RPMI7951 (cell line): Measurements from ENCODE around the gene MYL7. TPM values are rescaled to one million over a fixed set of nuclear protein-coding genes. Genes with fewer than 3 reads are reported as not detected.

Experiments used
- DNase-seq: peaks from one replicate; pipeline ENCODE4 v3.0.0-alpha.2; 2012; ENCODE audit warnings: low read depth
- total RNA-seq: library from RNA; depleted of rRNA; stranded (reverse); fragments of >200 nt; shearing (Covaris generic); gene quantifications from 2 replicates; pipeline ENCODE4 v1.2.3, GENCODE V29; 2014

MYL7 gene
- total RNA-seq, 1 experiment from 2014 or later, result not detected

DNA sequence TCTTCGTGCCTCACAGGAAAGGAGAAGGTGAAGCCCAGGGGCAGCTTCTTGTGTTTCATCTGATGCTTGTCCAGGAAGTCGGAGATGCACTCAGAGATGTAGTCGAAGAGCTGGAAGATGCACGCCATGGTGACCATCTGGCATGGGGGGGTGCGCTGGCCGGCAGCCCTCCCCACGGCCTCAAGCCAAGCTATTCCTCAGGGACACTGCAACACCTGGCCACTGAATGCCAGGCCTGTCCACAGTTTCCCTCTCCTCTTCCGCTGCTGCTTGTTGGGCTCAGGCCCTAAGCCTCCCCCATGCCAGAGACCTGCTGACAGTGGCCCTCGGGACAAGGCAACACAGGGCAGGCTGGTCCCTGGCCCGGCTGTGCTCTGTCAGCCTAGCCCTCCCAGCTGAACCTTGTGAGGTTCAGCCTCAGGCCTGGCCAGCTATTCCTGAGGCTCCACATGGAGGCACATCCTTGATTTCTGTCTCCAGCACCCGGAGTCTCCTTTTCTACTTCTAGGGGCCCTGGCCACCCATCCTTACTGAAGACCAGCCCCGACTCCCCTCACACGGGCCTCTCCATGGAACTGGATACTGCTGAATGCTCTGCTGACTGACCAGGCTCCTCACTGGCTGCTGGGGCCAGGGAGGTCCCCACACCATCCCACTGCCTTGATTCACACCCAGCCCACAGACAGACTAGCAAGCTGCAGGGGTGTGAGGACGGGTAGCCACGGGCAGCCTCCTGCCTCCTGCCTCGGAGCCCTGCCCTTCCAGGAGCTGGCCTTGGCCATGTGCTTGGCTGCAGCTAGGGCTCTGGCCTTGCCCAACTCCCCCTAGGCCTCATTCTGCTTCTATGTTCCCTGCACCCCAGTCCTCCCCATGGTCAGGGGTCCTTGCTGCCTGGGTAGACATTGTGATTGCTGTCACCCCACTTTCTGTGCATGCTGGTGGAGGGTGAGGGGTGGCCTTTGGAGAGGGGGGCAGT lies 10.1 kb upstream of the MYL7 start:
- no peak for DNase-seq

DNA sequence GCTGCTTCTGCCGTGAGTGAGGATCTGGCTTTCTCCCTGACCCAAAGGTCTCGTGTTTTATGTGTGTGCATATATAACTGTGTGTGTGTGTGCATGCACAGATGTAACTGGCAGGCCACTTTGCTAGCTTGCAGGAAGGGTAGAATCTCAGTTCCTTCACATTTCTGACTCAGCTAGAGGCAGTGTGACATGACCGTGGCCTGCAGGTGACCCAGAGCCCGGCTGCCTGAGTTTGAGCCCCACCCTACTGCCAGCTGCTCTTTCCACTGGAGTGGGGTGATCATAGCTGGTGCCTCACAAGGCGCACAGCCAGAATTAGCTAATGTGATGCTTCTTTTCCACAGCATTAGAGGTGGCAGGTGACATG lies 9.3 kb upstream of the MYL7 start:
- DNase-seq, result peak; percentile 18

DNA sequence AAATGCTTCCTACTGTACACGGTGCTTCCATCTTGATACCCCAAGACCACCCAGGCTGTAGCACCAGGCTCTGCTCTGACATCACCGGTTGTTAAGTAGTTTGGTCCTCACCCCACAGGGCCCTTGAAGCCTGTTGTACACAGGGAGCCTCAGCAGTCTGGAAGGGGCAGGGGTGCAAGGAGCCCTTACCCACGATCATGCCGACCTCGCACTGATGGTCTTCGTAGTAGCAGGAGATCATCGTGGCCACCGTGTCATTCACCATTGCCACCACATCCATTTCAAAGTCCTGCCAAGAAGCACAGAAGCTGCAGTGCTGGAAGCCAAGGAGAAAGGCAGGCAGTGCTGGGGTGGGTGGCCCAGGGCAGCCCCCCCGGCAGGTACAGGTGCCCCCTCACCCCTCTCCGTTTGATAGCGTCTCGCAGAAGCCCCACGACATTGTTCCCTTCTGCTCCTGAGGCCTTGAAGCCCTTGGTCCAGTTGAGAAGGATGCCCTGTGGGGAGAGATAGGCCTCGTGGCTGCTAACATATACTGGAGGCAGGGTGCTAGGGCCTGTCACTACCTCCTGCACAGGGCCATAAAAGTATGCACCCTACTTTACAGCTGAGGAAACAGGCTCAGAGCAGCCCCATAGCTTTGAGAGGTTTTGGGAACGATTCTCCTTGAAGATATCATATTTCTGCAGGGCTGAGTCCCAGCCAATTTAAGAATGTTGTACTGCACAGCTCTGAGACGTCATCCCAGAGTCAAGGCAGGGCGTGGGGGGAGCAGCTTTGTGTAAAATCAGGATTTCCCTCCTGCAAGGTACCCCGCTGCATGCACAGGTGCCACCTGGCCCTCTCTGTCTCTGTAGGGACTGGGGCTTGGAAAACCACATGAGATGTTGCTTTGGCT lies 8.7 kb upstream of the MYL7 start:
- DNase-seq, result no peak

DNA sequence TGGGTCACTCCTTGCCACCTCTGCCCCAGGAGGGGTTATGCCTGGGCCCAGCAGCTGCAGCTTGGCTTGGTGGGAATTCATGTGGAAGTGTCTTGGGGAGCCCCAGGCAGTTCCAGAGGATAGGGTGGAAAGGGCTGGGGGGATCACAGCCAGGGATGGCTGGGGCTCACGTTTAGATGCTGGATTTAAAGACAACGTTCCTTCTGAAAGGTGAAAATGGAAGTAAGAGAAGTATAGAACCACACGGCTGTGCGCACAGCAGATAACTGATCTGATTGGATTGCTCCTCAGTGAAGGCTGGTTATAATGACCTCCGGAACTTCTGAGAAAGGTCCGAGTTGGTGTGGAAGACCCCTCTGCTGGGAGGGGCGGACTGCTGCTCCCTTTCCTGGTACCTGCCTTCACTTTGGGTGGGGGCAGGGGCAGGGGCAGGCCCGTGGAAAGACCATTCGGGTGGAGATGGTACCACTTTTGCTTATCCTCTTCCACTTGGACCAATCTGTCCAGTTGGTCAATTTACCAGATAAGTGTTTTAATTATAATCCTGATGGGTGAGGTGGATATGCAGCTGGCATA lies 7.9 kb upstream of the MYL7 start:
- DNase-seq, result no peak

DNA sequence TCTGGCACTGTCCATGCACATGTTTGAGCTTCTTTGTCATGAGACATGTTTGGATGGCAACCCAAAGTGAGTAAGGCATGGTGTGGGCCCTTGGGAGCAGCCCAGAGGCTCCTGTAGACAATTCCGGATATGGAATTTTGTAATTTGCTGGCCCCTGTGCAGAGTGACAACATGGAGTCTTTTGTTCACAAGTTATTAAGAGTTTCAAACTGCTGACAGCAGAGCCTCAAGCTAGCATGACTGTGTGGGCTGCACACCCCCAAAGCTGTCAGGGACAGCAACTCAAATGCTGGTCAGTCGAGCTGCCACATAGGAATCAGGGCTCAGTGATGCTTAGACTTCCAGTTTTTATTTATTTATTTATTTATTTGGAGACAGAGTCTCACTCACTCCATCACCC lies 7.0 kb upstream of the MYL7 start:
- no peak for DNase-seq

DNA sequence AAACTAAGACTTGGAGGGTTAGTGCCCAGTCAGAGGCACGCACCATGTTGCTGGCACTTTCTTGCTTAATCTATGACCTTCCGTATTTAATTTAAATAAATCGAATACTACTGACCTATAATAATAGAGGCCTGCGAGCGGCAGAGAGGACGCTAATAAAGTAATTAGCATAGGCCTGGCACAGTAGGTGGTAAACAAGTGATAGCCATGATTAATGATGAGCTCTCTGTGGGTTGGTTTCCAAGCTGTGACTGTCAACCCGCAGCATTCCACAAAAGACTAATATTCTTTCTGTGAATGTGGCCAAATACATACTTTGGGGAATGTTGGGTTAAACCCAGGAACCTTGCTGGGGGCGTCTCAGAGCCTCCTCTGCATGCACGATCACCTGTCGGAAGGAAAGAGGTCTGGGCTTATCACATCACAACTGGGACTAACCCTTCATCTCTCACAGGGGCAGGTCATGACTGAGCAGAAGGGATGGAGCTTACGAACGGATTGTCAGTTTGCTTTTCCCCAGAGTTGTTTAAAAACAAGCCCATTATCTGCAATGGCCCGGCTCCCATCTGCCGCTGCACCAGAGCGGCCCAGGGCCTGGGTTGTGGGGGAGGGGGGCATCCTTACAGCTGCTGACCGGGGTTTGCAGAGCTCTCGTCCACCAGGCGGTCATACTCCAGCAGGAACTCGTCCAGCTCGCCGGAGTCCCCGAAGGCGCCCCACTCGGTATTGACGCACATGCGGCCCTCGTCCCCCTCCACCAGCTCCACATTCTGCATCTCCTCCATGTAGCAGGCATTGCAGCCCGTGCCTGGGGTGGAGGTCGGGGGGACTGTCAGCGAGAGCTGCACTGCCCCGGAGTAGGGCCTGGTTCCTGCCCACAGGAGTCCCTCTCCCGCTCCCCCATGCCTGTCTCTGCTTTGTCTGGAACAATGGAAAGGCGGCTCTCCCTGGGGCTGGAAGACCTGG lies 6.2 kb upstream of the MYL7 start:
- no peak for DNase-seq

DNA sequence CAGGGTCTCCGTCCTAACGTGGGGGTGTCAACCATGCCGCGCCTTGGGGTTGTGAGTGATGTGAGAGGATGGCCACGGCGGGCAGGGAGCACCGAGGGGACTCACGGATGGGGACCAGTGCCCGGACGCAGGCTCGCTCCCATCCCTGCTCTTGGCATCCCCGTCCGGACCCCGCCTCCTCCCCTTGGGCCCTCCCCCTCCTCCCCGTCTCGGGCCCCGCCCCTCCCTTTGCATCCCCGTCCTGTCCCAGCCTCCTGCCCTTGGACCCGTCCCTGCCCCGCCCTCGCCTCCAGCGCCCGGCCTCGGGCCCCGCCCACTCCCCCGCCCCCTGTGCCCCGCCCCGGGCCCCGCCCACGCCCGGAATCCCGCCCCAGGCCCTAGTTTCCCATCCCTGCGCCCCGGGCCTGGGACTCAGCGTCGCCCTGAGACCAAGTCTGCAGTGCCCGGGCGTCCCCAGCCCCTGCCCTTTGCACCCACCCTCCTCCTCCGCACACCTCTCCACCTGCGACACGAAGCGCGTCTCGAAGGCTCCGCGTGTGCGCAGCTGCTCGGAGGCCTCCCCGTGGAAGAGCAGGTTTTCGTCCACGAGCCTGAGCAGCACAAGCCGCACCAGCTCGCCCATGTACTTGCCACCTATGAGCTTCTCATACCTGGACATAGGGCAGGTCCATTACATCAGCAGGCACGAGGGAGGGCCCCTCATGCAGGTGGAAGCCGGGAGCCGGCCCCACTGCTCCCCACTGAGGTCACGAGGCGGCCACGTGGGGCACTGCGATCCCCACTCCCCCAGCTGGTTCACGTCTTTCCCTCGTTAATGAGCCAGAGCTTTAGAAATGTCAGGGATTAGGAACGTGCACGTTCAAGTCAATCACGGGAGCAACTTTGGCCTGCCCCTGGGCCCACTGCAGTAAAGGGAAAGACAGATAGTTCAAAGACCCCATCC lies 5.1 kb upstream of the MYL7 start:
- peak; percentile 68 for DNase-seq

DNA sequence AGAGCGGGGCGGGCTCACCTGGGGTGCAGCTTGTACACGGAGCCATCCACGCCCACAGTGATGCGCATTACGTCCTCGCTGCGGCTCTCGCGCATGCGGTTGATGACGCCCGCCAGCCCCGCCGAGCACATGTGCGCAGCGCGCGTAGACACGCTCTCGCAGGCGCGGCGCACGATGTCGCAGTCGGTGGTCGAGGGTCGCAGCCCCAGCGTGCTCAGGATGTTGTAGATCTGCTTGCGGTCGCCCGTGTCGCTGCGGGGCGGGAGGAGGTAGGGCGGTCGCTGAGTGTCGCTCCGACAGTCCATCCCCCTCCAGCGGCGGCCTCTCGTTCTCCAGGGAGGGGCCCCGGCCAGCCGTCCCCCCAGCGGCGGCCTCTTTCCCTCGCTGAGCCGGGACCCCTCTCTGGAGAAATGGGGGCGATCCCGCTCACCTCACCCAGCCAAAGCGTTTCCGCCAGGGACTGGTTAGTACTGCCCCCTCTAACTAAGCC lies 4.4 kb upstream of the MYL7 start:
- no peak for DNase-seq

DNA sequence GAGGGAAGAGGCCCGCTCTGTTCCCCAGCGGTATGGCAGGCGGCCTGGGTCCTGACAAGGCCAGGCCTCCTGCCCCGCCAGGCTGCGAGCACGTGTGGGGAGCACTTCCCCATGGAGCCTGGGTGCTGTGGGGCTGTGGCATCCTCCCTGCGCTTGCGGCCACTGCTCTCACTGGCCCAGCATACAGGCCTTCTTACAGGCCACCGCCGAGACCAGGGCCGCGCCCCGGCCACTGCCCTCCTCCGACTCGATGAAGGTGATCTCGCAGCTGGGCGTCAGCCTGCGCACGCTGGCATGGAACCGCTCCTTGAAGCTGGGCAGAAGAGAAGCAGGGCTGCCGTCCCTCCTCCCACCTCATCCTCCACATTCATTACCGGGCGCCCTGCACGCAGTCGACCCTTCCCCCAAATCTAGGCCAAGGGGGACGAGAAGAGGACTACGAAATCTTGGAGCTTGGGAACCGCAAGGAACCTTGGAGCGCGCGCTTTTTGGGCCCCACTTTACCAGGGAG lies 3.9 kb upstream of the MYL7 start:
- DNase-seq, result no peak

DNA sequence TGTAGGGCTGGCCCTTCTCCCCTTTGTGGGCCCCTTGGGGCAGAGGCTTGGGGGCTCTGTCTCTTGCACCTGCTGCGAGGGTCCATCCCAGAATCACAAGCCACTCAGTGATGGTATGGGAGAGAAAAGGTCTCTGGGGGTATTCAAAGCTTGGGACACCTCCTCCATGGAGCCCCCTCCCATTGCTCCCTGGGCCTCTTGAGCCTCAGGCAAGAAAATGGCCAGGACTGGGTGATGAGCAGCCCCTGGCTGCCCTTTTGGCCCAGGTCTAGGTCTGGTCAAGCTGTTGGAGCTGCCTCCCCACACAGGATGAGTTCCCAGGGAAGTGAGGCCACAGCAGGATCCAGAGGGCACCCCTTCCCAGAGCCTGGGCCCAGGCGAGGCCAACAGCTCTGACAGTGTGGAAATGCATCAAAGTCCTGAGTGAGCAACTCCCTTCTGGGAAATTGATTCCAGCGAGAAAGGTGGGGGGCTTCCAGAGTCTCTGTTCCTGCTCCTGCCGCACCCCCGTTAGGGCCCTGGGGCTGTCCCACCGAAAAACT lies 3.4 kb upstream of the MYL7 start:
- no peak for DNase-seq

DNA sequence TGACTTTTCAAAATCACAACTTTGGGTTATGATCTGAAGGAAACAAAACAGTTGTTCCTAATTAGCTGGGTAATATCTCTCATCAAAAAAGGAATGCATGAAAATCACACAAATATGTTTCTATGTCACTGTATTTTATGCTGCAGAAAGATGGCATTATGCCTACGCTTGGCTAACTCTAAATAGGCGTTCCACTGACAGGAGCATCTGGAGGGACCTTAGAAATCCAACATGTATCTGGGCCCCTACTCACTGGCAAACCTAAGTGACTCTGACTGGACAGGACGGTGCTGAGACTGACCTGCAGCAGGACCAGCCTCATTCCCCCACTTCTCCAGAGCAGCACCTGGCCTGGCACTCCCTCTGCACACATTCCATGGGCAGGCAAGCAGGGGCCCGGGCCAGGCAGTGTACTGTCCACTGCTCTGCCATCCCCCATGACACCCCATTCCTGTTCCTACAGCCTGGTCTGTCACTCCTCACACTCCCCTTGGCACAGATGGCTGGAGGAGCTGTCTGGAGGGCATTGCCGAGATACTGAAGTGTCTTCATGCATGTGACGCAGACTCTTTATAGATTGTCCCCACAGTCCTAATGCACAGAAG lies 2.6 kb upstream of the MYL7 start:
- no peak for DNase-seq

DNA sequence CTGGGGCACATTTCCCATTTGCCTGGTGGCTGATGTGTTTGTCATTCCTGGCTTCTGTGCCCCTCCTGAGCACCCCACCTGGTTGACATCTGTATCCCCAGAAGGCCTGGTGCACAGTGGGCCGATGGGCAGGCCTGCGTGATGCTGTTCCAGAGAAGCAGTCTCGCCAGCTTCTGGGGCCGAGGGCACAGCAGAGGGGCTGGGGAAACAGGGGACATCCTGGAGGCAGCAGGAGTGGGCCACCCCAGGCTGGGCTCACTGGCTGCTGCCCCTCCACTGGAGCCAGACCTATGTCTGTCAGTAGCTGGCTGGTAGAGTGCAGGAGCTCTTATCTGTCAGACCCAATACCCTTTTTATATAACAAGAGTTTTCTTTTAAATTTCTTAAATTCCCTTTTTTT lies 896 bp upstream of the MYL7 start:
- no peak for DNase-seq

DNA sequence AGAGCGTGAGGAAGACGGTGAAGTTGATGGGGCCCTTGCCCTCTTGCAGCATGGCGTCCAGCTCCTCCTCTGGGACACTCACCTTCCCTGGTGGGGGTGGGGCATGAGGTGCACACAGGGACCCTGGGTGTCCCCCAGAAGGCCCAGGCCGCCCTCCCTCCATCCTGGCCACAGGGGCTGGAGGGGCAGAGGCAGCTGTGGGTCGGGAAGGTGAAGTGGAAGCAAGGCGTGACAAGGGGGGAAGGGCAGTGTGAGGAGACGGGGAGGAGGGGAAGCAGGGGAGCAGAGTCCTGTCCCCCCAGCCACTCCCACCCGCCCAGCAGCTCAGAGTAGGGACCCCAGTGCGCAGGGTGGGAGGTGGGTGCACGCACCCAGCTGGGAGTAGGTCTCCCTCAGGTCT lies 791 bp downstream of the MYL7 start:
- DNase-seq, result no peak

DNA sequence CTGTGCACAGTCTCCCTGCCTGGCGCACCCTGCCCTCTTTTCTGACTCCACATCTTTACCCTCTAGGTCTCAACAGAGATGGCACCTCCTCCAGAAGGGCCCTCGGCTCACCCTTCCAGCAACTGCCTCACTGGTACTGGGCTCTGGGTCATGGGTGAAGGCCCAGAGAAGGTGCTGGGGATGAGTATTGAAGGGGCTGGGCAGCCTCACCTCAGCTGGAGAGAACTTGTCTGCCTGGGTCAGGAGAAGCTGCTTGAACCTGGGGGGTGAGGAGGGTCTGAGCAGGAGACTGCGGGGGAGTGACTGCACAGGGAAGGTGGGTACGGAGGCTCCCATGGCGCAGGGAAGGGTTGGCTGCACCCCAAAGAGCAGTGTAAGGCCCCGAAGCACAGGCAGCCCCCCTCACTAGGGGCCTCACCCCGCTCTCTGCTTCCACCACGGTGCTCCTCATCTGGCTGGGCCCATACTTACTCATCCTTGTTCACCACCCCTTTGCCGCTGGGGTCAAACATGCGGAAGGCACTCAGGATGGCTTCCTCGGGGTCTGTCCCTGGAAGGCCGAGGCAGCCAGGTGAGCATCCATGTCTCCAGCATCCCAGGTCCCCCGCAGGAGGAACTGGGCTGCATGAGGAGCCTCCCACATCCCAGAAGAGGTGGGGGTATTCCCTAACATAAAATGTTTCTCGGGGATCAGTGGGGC lies 1.7 kb downstream of the MYL7 start:
- DNase-seq, result no peak

DNA sequence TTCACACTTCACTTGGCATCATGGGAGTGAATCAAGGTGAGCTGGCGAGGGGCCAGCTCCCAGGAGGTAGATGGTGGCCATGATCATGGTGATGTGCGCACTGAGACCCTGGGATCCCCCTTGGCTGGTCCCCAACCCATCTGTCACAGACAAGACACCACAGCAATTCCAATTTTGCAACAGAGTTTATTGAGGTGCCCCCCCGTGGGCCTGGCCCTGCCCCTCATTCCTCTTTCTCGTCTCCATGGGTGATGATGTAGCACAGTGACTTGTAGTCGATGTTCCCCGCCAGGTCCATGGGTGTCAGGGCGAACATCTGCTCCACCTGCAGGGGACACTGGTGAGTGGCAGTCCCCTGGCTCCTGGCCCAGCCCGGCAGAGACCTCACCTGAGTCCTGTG lies 2.4 kb downstream of the MYL7 start:
- no peak for DNase-seq

DNA sequence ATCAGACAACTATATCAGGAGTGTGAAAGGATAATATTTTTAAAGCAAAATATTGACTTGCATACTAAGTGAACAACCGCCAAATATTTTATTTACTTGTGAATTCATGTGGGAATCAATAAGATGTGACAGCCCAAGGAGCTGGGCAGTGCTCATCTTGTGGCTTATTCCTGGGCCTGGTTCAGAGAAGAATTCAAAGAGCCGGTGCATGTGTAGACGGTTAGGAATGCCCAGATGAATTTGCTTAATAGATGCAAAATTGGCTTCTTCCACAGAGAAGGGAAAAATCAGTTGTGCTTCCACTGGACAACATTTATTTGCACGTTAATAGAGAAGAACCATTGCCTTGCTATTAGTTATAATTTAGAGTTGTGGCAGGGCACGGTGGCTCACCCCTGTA lies 4.4 kb downstream of the MYL7 start:
- DNase-seq, result no peak

DNA sequence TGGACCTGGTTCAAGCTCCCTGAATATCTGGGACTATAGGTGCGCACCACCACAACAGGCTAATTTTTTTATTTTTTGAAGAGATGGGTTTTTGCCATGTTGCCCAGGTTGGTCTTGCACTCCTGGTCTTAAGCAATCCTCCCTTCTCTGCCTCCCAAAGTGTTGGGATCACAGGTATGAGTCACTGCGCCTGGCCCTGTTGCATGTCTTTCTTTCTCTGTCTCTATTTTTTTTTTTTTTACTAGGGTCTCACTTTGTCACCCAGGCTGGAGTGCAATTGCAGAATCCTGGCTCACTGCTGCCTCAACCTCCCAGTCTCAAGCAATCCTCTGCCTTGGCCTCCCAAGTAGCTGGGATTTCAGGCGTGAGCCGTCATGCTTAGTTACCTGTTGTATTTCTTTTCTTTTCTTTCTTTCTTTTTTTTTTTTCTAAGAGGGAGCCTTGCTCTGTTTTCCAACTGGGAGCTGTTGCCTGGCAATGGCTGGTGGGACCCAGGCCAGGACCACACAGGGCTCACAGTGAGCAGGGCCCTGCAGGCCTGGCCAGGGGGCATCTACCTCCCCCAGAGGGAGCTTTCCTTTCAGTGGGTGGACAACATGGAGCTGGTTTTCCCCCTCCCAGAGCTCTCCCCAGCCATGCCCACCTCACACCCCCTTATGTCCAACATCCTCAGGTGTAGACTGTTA lies 6.0 kb downstream of the MYL7 start:
- DNase-seq, result no peak

DNA sequence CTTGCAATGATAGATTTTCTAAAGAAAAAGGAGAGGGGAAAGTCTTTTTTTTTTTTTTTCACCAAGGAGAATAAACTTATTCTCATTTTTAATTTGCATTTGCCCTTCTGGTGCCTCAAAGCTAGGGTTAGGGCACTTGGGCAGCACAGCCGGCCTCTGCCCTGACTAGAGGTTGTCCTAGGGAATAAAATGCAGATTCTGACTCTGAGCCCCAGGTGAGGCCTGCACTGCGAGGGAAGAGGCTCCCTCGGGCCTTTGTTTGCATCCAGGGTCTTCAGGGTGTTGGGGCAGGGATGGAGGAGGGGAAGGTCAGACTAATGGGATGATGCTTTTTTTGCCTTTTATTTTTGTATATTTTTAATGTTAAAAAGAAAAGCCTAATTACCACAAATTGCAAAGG lies 7.8 kb downstream of the MYL7 start:
- DNase-seq, result no peak
